ENCODE data around the gene FAM32A.

DNA sequence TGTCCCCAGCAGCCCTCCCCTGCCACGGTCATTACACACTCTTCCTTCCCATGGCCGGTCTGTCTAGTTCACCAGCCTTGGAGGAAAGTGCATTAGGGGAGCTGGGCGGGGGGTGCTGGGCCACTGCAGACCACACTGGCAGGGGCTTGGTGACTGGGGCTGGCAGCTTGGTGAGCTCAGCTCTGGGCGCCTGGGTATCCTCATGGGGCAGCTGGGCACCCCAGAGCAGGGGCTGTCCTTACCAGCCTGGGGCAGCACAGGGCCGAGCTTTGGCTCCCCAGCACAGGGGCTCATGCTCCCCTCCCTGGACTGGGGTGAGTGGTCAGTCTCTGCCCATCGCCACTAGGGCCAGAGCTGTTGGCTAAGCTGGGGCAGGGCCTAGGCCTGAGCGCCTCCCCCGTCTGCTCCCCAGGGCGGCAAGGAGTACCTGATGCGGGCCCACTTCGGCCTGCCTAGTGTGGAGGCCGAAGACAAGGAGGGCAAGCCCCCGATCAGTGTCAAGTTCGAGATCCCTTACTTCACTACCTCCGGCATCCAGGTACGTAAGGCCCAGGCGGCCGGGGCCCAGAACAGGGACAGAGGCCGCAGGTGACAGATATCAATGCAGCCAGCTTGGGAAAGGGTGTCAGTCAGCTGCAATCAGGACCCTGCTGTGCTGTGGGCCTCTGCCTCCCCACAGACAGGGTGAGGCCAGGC lies 48.0 kb downstream of the FAM32A start:
- TF ChIP-seq, protein P1, sequence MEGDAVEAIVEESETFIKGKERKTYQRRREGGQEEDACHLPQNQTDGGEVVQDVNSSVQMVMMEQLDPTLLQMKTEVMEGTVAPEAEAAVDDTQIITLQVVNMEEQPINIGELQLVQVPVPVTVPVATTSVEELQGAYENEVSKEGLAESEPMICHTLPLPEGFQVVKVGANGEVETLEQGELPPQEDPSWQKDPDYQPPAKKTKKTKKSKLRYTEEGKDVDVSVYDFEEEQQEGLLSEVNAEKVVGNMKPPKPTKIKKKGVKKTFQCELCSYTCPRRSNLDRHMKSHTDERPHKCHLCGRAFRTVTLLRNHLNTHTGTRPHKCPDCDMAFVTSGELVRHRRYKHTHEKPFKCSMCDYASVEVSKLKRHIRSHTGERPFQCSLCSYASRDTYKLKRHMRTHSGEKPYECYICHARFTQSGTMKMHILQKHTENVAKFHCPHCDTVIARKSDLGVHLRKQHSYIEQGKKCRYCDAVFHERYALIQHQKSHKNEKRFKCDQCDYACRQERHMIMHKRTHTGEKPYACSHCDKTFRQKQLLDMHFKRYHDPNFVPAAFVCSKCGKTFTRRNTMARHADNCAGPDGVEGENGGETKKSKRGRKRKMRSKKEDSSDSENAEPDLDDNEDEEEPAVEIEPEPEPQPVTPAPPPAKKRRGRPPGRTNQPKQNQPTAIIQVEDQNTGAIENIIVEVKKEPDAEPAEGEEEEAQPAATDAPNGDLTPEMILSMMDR (IDR thresholded peaks at IDR 0.05), result no peak
- no peak for TF ChIP-seq POLR2A (IDR thresholded peaks at IDR 0.05)
- no peak for TF ChIP-seq EP300 (IDR thresholded peaks at IDR 0.05)

All from tibial nerve (tissue), 4 donors.